GM12878 (cell line): ENCODE measurements around the gene C6orf62. TPM values are rescaled to one million over a fixed set of nuclear protein-coding genes. Genes with fewer than 3 reads are reported as not detected.

ENCODE experiments used
- ATAC-seq: fragments of 200-7000 bp; cut with Tn5 transposase; 3 replicates; pipeline ENCODE4 v1.9.1; 2020; ENCODE audit warnings: mild to moderate bottlenecking, moderate library complexity
- BruUV-seq: library from RNA; stranded (reverse); fragments of 400-500 nt; replicated peaks from 2 replicates; lab custom pipeline; 2021; lab: Mats Ljungman, UMichigan
- CTCF ChIA-PET: fragments of 300-600 bp; sonication (Branson Sonifier 250); formaldehyde crosslinking; extraction: SDS; loops from one replicate; lab custom pipeline; 2021; ENCODE audit warnings: inconsistent platforms; lab: Yijun Ruan, JAX
- POLR2A ChIA-PET: fragments of 350-600 bp; formaldehyde crosslinking; extraction: SDS; loops from one replicate; lab custom pipeline; 2021; ENCODE audit warnings: inconsistent platforms; lab: Charles Lee
- RAD21 ChIA-PET: fragments of 300-600 bp; sonication (Branson Sonifier 250); formaldehyde crosslinking; loops from one replicate; lab custom pipeline; 2023; ENCODE audit warnings: antibody characterized with exemption; ENCODE audit not compliant: unreplicated experiment; lab: Charles Lee
- SMC1A ChIA-PET: fragments of 300-600 bp; sonication (Branson Sonifier 250); formaldehyde crosslinking; loops from one replicate; lab custom pipeline; 2023; ENCODE audit not compliant: unreplicated experiment, uncharacterized antibody; lab: Charles Lee
- DNase-seq: peaks from one replicate; pipeline ENCODE4 v3.0.0-alpha.2; 2011; ENCODE audit warnings: low read depth, low spot score
- FAIRE-seq: peaks from 3 replicates; lab custom pipeline; 2011; peaks lifted over from hg19 to GRCh38; lab: Jason Lieb, UNC
- H2AFZ ChIP-seq: 2 replicates; pipeline ENCODE4 v1.6.0; 2011; ENCODE audit warnings: low read depth, low read length, control low read depth; ENCODE audit not compliant: control insufficient read depth
- H3K27ac ChIP-seq: 2 replicates; pipeline ENCODE4 v1.5.1; 2011; ENCODE audit warnings: control low read depth; ENCODE audit not compliant: control insufficient read depth, insufficient read depth
- H3K27me3 ChIP-seq, 2 experiments: replicated peaks in 1 of 2; 2 replicates each; pipeline versions ENCODE4 v1.6.0 to v1.6.1; 2011; ENCODE audit warnings: low read length in 1 of 2; ENCODE audit not compliant: control insufficient read depth in 2 of 2, insufficient read depth in 2 of 2
- H3K36me3 ChIP-seq, 2 experiments: 2 replicates each; pipeline ENCODE4 v1.5.1; 2011; ENCODE audit warnings: low read length in 1 of 2; ENCODE audit not compliant: control insufficient read depth in 2 of 2, insufficient read depth in 2 of 2
- H3K4me1 ChIP-seq: 2 replicates; pipeline ENCODE4 v1.6.1; 2011; ENCODE audit warnings: mild to moderate bottlenecking, low read length, moderate library complexity, mixed read lengths; ENCODE audit not compliant: control insufficient read depth, insufficient read depth
- H3K4me2 ChIP-seq: 2 replicates; pipeline ENCODE4 v1.6.0; 2011; ENCODE audit warnings: control low read depth; ENCODE audit not compliant: control insufficient read depth, insufficient read depth
- H3K4me3 ChIP-seq: fragments of 200-600 bp; sonication (generic); 2 replicates; pipeline ENCODE4 v1.5.1; 2016
- H3K79me2 ChIP-seq: 2 replicates; pipeline ENCODE4 v1.6.0; 2011; ENCODE audit warnings: low read length; ENCODE audit not compliant: control insufficient read depth, insufficient read depth
- H3K9ac ChIP-seq: 2 replicates; pipeline ENCODE4 v1.8.0; 2011; ENCODE audit warnings: low read length, control low read depth, mixed read lengths; ENCODE audit not compliant: control insufficient read depth, insufficient read depth
- H3K9me3 ChIP-seq: replicated peaks from 3 replicates; pipeline ENCODE4 v1.5.1; 2011; ENCODE audit warnings: mild to moderate bottlenecking, low read length; ENCODE audit not compliant: control insufficient read depth, insufficient read depth
- H4K20me1 ChIP-seq: 2 replicates; pipeline ENCODE4 v1.6.0; 2011; ENCODE audit not compliant: control insufficient read depth, insufficient read depth
- BCL11A ChIP-seq: IDR thresholded peaks from 2 replicates; pipeline ENCODE4 v1.6.1; 2011; ENCODE audit warnings: low read depth, low read length
- BMI1 ChIP-seq: fragments of 450-650 bp; IDR thresholded peaks from 2 replicates; pipeline ENCODE4 v1.6.1; 2016; ENCODE audit warnings: mild to moderate bottlenecking, moderate library complexity, borderline replicate concordance
- E2F8 ChIP-seq: fragments of 450-650 bp; IDR thresholded peaks from 2 replicates; pipeline ENCODE4 v1.6.1; 2018; ENCODE audit warnings: mild to moderate bottlenecking, low read depth, moderate library complexity; ENCODE audit not compliant: partially characterized antibody
- FOXM1 ChIP-seq: IDR thresholded peaks from 2 replicates; pipeline ENCODE4 v1.6.1; 2012; ENCODE audit warnings: low read depth, mild to moderate bottlenecking, inconsistent platforms, low read length, moderate library complexity
- JUND ChIP-seq: IDR thresholded peaks from 2 replicates; pipeline ENCODE4 v1.6.1; 2012; ENCODE audit warnings: low read depth, mild to moderate bottlenecking, low read length, improper control_type of control experiment, moderate library complexity
- KLF5 ChIP-seq: fragments of 450-650 bp; IDR thresholded peaks from 2 replicates; pipeline ENCODE4 v1.6.1; 2014; ENCODE audit warnings: mild to moderate bottlenecking; ENCODE audit not compliant: partially characterized antibody
- MEF2B ChIP-seq: fragments of 450-650 bp; IDR thresholded peaks from 2 replicates; pipeline ENCODE4 v1.6.1; 2018; ENCODE audit warnings: mild to moderate bottlenecking, moderate library complexity; ENCODE audit not compliant: partially characterized antibody, poor library complexity, severe bottlenecking
- NRF1 ChIP-seq: conservative IDR thresholded peaks from 2 replicates; pipeline ENCODE4 v1.6.1; 2011; ENCODE audit warnings: mild to moderate bottlenecking, low read depth, low read length, improper control_type of control experiment
- POLR2AphosphoS5 ChIP-seq: IDR thresholded peaks from 2 replicates; pipeline ENCODE4 v1.6.1; 2011; ENCODE audit warnings: mild to moderate bottlenecking, low read length, inconsistent platforms
- SMAD5 ChIP-seq: IDR thresholded peaks from 2 replicates; pipeline ENCODE4 v1.6.1; 2016; ENCODE audit warnings: antibody characterized with exemption, low read depth
- SMC3 ChIP-seq: IDR thresholded peaks from 2 replicates; pipeline ENCODE4 v1.6.1; 2011; ENCODE audit warnings: low read length, improper control_type of control experiment, borderline replicate concordance
- SP1 ChIP-seq: IDR thresholded peaks from one replicate; pipeline ENCODE4 v1.6.1; 2011; ENCODE audit warnings: low read depth, low read length
- TARDBP ChIP-seq: IDR thresholded peaks from 2 replicates; pipeline ENCODE4 v1.6.1; 2016; ENCODE audit warnings: borderline replicate concordance
- ZBED1 ChIP-seq: IDR thresholded peaks from 2 replicates; pipeline ENCODE4 v1.6.1; 2016; ENCODE audit warnings: borderline replicate concordance
- ZNF622 ChIP-seq: fragments of 450-650 bp; IDR thresholded peaks from 2 replicates; pipeline ENCODE4 v1.6.1; 2017; ENCODE audit warnings: mild to moderate bottlenecking, inconsistent platforms
- WGBS: methylation state at CpG from one replicate; pipeline ENCODE4 v1.1.6; 2016; ENCODE audit warnings: low lambda C conversion rate; ENCODE audit not compliant: insufficient replicate concordance, insufficient coverage; ENCODE audit errors: missing lambda C conversion rate; 5-methylcytosine and 5-hydroxymethylcytosine counted together
- in situ Hi-C: fragments of 300-500 bp; cut with MboI; formaldehyde crosslinking; loops from 9 replicates; pipeline ENCODE4 v1.14.3; 2018; ENCODE audit warnings: mixed read lengths
- intact Hi-C: fragments of 100-400 bp; cut with micrococcal nuclease; formaldehyde crosslinking; loops from one replicate; pipeline ENCODE4 v1.14.2; 2022; ENCODE audit not compliant: unreplicated experiment
- polyA plus RNA-seq, 11 experiments: library from polyadenylated mRNA; depleted of rRNA in 4 of 11; unstranded in 6 of 11; stranded (reverse) in 5 of 11; fragments of >200 nt; fragmentation: Nextera tagmentation in 4 of 11; fragmentation: Illumina TruSeq in 1 of 11; extraction: Ambion mirVana in 4 of 11; extraction: Trizol in 1 of 11; gene quantifications; 1 replicate in 1 of 11; 2 replicates in 10 of 11; pipeline versions ENCODE4 v1.2.1 to v1.2.3, GENCODE V29; 2011 to 2016; ENCODE audit warnings: inconsistent platforms in 2 of 11, missing spikeins in 2 of 11, low read depth in 1 of 11
- total RNA-seq, 4 experiments: library from RNA; depleted of rRNA in 3 of 4; stranded (reverse); fragments of >200 nt in 3 of 4; fragmentation: Illumina TruSeq in 1 of 4; extraction: Trizol in 1 of 4; gene quantifications; 2 replicates each; pipeline versions ENCODE4 v1.2.1 to v1.2.3, GENCODE V29; 2013 to 2021

Gene C6orf62
- total and polyA plus RNA-seq, 10 of the 15 experiments (the other 5 are each of a cell fraction or from before 2014, with no cell fraction given) = 55.6 to 565 (median 126) TPM

DNA sequence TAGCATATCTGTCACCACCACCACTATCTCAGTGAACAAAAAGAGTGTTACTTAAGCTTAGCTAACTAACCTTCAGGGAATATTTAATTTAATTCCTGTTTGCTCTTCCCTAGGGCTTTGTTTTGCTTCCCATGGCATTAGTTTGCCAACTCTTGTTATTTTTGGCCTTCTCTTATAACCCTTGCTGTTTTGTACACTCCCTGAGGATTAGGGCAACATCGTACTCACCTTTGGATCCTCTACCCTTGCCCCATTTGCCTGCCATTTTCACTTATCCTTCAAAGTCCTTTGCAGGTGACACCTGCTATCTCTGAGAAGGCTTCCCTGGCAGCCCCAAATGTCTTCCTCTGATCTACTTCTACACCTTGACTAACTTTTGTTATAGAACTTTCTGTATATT, 28.4 kb downstream of the C6orf62 start:
- FAIRE-seq (no peak), ATAC-seq (no peak), DNase-seq (no peak)
- no peak overlapping the region for H3K9ac ChIP-seq
- no peak overlapping the region for H3K4me3 ChIP-seq
- no peaks in the 10 kb centered on the region for H4K20me1 ChIP-seq
- H2AFZ ChIP-seq = no peak overlapping the region
- no peaks in the 10 kb centered on the region for H3K36me3 ChIP-seq
- 95% methylated on average over 1 of the region's 1 CpG for WGBS
- POLR2A ChIA-PET = no interaction called here
- RAD21 ChIA-PET = no interaction called here
- CTCF ChIA-PET = interaction anchor here (1.7 to 2.0 kb wide), 2 partner anchors 109 to 110 kb away, joined by 4 to 7 read pairs; no protein-coding TSS in a partner anchor
- in situ Hi-C loops = loop anchor here (10.0 kb wide), 1 partner anchor 406 kb away; no protein-coding TSS in a partner anchor
- TF ChIP-seq ZBED1 (no peak), TARDBP (no peak), MEF2B (no peak), BCL11A (no peak), POLR2AphosphoS5 (no peak), FOXM1 (no peak), SP1 (no peak), E2F8 (no peak), ZNF622 (no peak), SMC3 (no peak), KLF5 (no peak), SMAD5 (no peak), NRF1 (no peak), JUND (no peak), BMI1 (no peak)
- SMC1A ChIA-PET = interaction anchor here (1.4 to 1.7 kb wide), 2 partner anchors 110 to 168 kb away, joined by 5 to 7 read pairs; no protein-coding TSS in a partner anchor
- no peak overlapping the region for H3K27ac ChIP-seq
- H3K79me2 ChIP-seq = no peaks in the 10 kb centered on the region
- no peaks in the 10 kb centered on the region for H3K27me3 ChIP-seq
- no peaks in the 10 kb centered on the region for H3K9me3 ChIP-seq
- no peak overlapping the region for H3K4me2 ChIP-seq
- intact Hi-C loops = loop anchor here (5.0 kb wide), 1 partner anchor 408 kb away; no protein-coding TSS in a partner anchor
- H3K4me1 ChIP-seq = no peaks in the 10 kb centered on the region; the same call in 1 of the 2 replicates
- BruUV-seq = no TSS peak
